HG03442 (cell line): Measurements from ENCODE around the gene COLEC12.
"Not testable (repeated sequence)": the region's sequence is repeated elsewhere in the genome, so short reads cannot be mapped to it uniquely, and the experiment has no call there.

Experiments
- ATAC-seq: cut with Tn5 transposase; IDR thresholded peaks from one replicate; pipeline ENCODE4 v1.9.1; 2021; ENCODE audit warnings: mild to moderate bottlenecking, moderate library complexity; ENCODE audit not compliant: unreplicated experiment

Gene COLEC12

GRCh38 chr18:415617-416612 lies 84.6 kb downstream of the COLEC12 start:
- ATAC-seq = no peak

GRCh38 chr18:415047-415446 lies 85.5 kb downstream of the COLEC12 start:
- no peak for ATAC-seq

- no peak for ATAC-seq
Observed at GRCh38 chr18:413233-413632, 87.3 kb downstream of the COLEC12 start.

- ATAC-seq = no peak
Observed at GRCh38 chr18:410047-410455, 90.5 kb downstream of the COLEC12 start.

GRCh38 chr18:408367-408766 lies 92.1 kb downstream of the COLEC12 start:
- no peak for ATAC-seq

GRCh38 chr18:407626-408224 lies 92.8 kb downstream of the COLEC12 start:
- ATAC-seq = no peak

GRCh38 chr18:407191-407590 lies 93.3 kb downstream of the COLEC12 start:
- no peak for ATAC-seq

GRCh38 chr18:406677-407076 lies 93.8 kb downstream of the COLEC12 start:
- ATAC-seq = no peak

GRCh38 chr18:405006-405405 lies 95.5 kb downstream of the COLEC12 start:
- ATAC-seq = not testable (repeated sequence)

GRCh38 chr18:404061-404636 lies 96.4 kb downstream of the COLEC12 start:
- ATAC-seq = no peak

- no peak for ATAC-seq
Observed at GRCh38 chr18:402129-402528, 98.4 kb downstream of the COLEC12 start.

GRCh38 chr18:400456-400855 lies 100.0 kb downstream of the COLEC12 start:
- no peak for ATAC-seq

- ATAC-seq = no peak
Observed at GRCh38 chr18:399631-400135, 100.8 kb downstream of the COLEC12 start.

- ATAC-seq = no peak
Observed at GRCh38 chr18:398935-399630, 101.4 kb downstream of the COLEC12 start.

- no peak for ATAC-seq
Observed at GRCh38 chr18:396556-396955, 103.9 kb downstream of the COLEC12 start.

- no peak for ATAC-seq
Observed at GRCh38 chr18:396251-396555, 104.3 kb downstream of the COLEC12 start.

GRCh38 chr18:395456-396250 lies 104.8 kb downstream of the COLEC12 start:
- ATAC-seq = no peak

- no peak for ATAC-seq
Observed at GRCh38 chr18:394987-395362, 105.5 kb downstream of the COLEC12 start.

- no peak for ATAC-seq
Observed at GRCh38 chr18:394262-394986, 106.1 kb downstream of the COLEC12 start.

GRCh38 chr18:393574-393957 lies 106.9 kb downstream of the COLEC12 start:
- ATAC-seq = no peak
